Activated T-helper 1 cell treated with anti-CD3 and anti-CD28 coated beads, Interleukin-2, amount 50 U/mL, for 16 hours (primary cell): ENCODE data around the gene MPPED2.

Source experiments
- DNase-seq, 2 donors: peaks; one replicate each; pipeline ENCODE4 v3.0.0-alpha.2; 2020; ENCODE audit warnings: low read depth in 1 of 2, low spot score in 1 of 2

The MPPED2 gene

GRCh38 chr11:30586251-30587144, at the start of gene MPPED2:
MPPED2 (minus strand) TSS chr11:30586353; CDS start chr11:30580373, 5,980 bp downstream.
- no peak for DNase-seq

- no peak for DNase-seq
Observed at GRCh38 chr11:30635401-30635989, 49.3 kb upstream of the MPPED2 start.

- DNase-seq: no peak
Observed at GRCh38 chr11:30631148-30631547, 45.0 kb upstream of the MPPED2 start.

GRCh38 chr11:30619767-30620166, 33.6 kb upstream of the MPPED2 start:
- no peak for DNase-seq

GRCh38 chr11:30617762-30618161, 31.6 kb upstream of the MPPED2 start:
- no peak for DNase-seq

GRCh38 chr11:30610628-30611027, 24.5 kb upstream of the MPPED2 start:
- DNase-seq: no peak

- no peak for DNase-seq
Observed at GRCh38 chr11:30608534-30608933, 22.4 kb upstream of the MPPED2 start.

GRCh38 chr11:30605036-30605605, 19.0 kb upstream of the MPPED2 start:
- no peak for DNase-seq

GRCh38 chr11:30603357-30603756, 17.2 kb upstream of the MPPED2 start:
- DNase-seq: no peak

GRCh38 chr11:30596832-30597231, 10.7 kb upstream of the MPPED2 start:
- DNase-seq: no peak

GRCh38 chr11:30595934-30596333, 9.8 kb upstream of the MPPED2 start:
- DNase-seq: no peak

GRCh38 chr11:30594646-30595411, 8.7 kb upstream of the MPPED2 start:
- DNase-seq: no peak

- DNase-seq: no peak
Observed at GRCh38 chr11:30587269-30587812, 1.2 kb upstream of the MPPED2 start.

- no peak for DNase-seq
Observed at GRCh38 chr11:30585892-30586250, 282 bp downstream of the MPPED2 start.

GRCh38 chr11:30585125-30585891, 845 bp downstream of the MPPED2 start:
- no peak for DNase-seq

- DNase-seq: no peak
Observed at GRCh38 chr11:30583476-30584280, 2.5 kb downstream of the MPPED2 start.

GRCh38 chr11:30582726-30583125, 3.4 kb downstream of the MPPED2 start:
- DNase-seq: no peak

GRCh38 chr11:30581675-30582074, 4.5 kb downstream of the MPPED2 start:
- DNase-seq: no peak

- no peak for DNase-seq
Observed at GRCh38 chr11:30580573-30580972, 5.6 kb downstream of the MPPED2 start.
